Kasumi-1 (cell line): ENCODE results near the gene GRK4.
A peak's percentile ranks its signal among the peaks of the same experiment; 100 is the strongest.

Experiments
- DNase-seq, 2 experiments: peaks; one replicate each; lab custom pipeline; 2025; lab: John Stamatoyannopoulos, UW

GRK4 gene

GRCh38 chr4:3011456-3012220 lies 48.3 kb downstream of the GRK4 start:
- DNase-seq: no peak

- DNase-seq: no peak
Observed at GRCh38 chr4:3013323-3013722, 50.0 kb downstream of the GRK4 start.

- DNase-seq: no peak
Observed at GRCh38 chr4:3013839-3014350, 50.5 kb downstream of the GRK4 start.

- DNase-seq: no peak
Observed at GRCh38 chr4:3016961-3017360, 53.6 kb downstream of the GRK4 start.

- DNase-seq: no peak
Observed at GRCh38 chr4:3017504-3017903, 54.1 kb downstream of the GRK4 start.

GRCh38 chr4:3019145-3019846 lies 55.9 kb downstream of the GRK4 start:
- no peak for DNase-seq

- no peak for DNase-seq
Observed at GRCh38 chr4:3021127-3021526, 57.8 kb downstream of the GRK4 start.

- no peak for DNase-seq
Observed at GRCh38 chr4:3021627-3022026, 58.3 kb downstream of the GRK4 start.

- DNase-seq: no peak
Observed at GRCh38 chr4:3022112-3022511, 58.7 kb downstream of the GRK4 start.

GRCh38 chr4:3022651-3023050 lies 59.3 kb downstream of the GRK4 start:
- no peak for DNase-seq

- no peak for DNase-seq
Observed at GRCh38 chr4:3025881-3026280, 62.5 kb downstream of the GRK4 start.

GRCh38 chr4:3026540-3026939 lies 63.2 kb downstream of the GRK4 start:
- no peak for DNase-seq

GRCh38 chr4:3029464-3029863 lies 66.1 kb downstream of the GRK4 start:
- no peak for DNase-seq

GRCh38 chr4:3030566-3031356 lies 67.4 kb downstream of the GRK4 start:
- no peak for DNase-seq

- DNase-seq: no peak
Observed at GRCh38 chr4:3031357-3032082, 68.1 kb downstream of the GRK4 start.

- no peak for DNase-seq
Observed at GRCh38 chr4:3034231-3034630, 70.9 kb downstream of the GRK4 start.

- DNase-seq: no peak
Observed at GRCh38 chr4:3035249-3035648, 71.9 kb downstream of the GRK4 start.

GRCh38 chr4:3035674-3036073 lies 72.3 kb downstream of the GRK4 start:
- DNase-seq: no peak

GRCh38 chr4:3036131-3036952 lies 73.0 kb downstream of the GRK4 start:
- no peak for DNase-seq

GRCh38 chr4:3037957-3038461 lies 74.6 kb downstream of the GRK4 start:
- DNase-seq: peak; percentile 13 to 16
